GM19043 (cell line): ENCODE data around the gene SF3A1.
"Not testable (repeated sequence)": the region's sequence is repeated elsewhere in the genome, so short reads cannot be mapped to it uniquely, and the experiment has no call there.

Experiments used
- ATAC-seq: cut with Tn5 transposase; IDR thresholded peaks from one replicate; pipeline ENCODE4 v1.9.1; 2021; ENCODE audit warnings: low read depth; ENCODE audit not compliant: unreplicated experiment

The SF3A1 gene, protein sequence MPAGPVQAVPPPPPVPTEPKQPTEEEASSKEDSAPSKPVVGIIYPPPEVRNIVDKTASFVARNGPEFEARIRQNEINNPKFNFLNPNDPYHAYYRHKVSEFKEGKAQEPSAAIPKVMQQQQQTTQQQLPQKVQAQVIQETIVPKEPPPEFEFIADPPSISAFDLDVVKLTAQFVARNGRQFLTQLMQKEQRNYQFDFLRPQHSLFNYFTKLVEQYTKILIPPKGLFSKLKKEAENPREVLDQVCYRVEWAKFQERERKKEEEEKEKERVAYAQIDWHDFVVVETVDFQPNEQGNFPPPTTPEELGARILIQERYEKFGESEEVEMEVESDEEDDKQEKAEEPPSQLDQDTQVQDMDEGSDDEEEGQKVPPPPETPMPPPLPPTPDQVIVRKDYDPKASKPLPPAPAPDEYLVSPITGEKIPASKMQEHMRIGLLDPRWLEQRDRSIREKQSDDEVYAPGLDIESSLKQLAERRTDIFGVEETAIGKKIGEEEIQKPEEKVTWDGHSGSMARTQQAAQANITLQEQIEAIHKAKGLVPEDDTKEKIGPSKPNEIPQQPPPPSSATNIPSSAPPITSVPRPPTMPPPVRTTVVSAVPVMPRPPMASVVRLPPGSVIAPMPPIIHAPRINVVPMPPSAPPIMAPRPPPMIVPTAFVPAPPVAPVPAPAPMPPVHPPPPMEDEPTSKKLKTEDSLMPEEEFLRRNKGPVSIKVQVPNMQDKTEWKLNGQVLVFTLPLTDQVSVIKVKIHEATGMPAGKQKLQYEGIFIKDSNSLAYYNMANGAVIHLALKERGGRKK

GRCh38 chr22:30356449-30357235, at the start of gene SF3A1, which contains the start of gene CCDC157:
Gene SF3A1 (minus strand): TSS chr22:30356894. CDS start chr22:30356792, 102 bp downstream.
Gene CCDC157 (plus strand): TSS chr22:30357007. CDS start chr22:30366001, 8,994 bp downstream.
- ATAC-seq: peak; percentile 82

- no peak for ATAC-seq
Measured at GRCh38 chr22:30406400-30406799, 49.7 kb upstream of the SF3A1 start.

GRCh38 chr22:30405731-30406130, 49.0 kb upstream of the SF3A1 start:
- ATAC-seq: no peak

DNA sequence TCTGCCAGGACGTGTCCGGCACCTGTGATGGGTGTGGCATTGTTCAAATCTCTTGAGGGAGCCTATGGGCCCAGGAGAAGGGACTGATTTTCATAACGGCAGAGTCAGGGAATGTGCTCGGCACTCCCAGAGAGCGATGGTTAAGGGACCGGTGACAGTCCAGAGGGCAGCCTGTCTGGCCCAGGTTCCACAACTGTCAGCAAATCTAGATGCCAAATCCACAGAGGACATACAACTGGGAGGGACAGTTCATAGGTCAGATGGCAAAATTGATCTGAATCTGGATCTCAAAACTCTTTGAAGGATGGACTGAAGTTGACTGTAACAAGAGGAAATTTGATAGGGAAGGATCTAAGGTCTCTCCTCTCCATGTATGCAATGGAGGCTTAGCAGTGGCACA, 47.6 kb upstream of the SF3A1 start:
- ATAC-seq: no peak

- ATAC-seq: not testable (repeated sequence)
Measured at GRCh38 chr22:30402766-30403104, 46.0 kb upstream of the SF3A1 start.

DNA sequence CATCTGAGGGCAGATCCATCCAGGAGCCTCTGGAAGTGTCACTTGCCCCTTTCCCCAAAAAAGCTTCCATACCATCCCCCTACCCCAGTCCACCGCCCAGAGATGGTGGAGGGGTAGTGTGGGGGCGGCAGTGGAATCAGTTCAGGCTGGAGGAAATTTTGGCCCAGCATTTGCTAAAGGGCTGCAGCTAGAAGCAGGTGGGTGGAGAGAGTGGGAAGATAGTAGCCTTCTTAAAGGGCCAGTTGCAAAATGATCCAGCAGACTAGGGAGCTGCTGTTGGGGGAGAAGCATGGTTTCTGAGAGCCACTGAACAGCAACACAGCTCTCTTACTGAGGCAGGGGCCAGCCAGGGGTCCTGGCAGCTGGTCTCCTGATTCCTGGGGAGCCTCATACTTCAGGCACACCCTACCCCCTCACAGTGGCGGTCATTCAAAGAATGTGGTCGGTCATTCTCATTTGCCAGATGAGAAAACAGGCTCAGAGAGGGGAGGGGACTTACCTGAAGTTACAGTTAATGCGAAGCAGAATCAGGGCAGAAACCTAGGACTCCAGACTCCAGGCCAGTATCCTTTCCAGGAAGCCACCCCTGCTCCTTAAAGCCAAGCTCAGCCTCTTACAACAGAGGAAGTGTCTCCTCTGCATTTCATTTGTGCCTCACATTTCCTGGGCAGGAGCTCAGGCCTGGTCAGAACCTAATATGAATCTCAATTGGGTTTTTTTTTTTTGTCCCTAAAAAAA, 45.5 kb upstream of the SF3A1 start:
- no peak for ATAC-seq

GRCh38 chr22:30401024-30401423, 44.3 kb upstream of the SF3A1 start:
- ATAC-seq: not testable (repeated sequence)

GRCh38 chr22:30400159-30400558, 43.5 kb upstream of the SF3A1 start:
- ATAC-seq: no peak

GRCh38 chr22:30399718-30400117, 43.0 kb upstream of the SF3A1 start:
- no peak for ATAC-seq

DNA sequence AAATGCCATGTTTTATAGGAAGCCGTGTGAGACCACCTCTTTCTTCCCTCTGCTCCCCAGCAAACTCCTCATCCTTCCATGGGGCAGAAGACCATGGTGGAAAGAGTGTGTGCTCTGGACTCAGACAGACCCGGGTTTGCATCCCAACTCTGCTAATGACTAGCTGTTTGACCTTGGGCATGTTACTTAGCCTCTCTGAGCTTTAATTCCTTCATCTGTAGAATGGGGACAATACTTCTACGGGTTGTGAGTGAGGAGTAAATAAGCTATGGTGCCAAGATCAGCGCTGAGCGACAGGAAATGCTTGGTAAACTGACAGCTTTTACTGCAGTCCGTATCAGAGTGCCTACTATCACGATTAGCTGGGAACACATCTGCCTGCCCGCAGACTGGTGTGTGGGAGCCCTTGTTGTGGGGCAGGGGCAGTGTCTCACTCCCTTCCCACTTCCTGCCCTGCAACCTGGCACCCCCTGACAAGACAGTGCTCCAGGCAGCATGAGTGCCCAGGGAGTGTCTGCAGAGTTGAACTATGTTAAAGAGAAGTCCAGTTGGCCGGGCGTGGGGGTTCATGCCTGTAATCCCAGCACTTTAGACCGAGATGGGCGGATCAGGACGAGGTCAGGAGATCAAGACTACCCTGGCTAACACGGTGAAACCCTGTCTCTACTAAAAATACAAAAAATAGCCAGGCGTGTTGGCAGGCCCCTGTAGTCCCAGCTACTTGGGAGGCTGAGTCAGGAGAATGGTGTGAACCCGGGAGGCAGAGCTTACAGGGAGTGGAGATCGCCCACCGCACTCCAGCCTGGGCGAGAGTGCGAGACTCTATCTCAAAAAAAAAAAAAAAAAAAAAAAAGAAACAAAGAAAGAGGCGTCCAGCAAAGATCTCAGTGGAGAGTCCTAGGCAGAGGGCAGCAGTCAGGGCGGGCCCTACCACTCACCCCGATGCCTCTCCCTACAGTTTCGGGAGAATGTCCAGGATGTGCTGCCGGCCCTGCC, 42.3 kb upstream of the SF3A1 start:
- no peak for ATAC-seq

- no peak for ATAC-seq
Measured at GRCh38 chr22:30397656-30398635, 41.3 kb upstream of the SF3A1 start.

- no peak for ATAC-seq
Measured at GRCh38 chr22:30396871-30397655, 40.4 kb upstream of the SF3A1 start, which contains the start of gene SEC14L2. Gene SEC14L2 (plus strand): TSS chr22:30397018. CDS start chr22:30397117, 99 bp downstream.

DNA sequence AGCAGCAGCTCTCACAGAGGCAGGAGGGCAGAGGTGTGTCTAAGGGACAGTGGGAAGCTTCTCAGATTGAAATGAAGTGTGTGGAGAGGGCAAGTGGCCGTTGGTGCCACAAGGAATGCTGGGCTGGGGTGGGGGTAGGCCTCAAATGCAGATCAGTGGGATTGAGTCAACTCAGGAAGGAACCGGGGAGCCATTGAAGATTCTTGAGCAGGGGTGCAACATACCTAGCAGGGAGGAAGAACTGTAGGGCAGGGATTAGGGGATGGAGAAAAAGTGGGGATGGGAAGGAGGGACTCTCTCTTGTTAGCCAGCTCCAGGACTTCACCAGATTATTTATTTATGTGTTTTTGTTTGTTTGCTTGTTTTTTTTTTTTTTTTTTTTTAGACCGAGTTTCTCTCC, 37.2 kb upstream of the SF3A1 start:
- no peak for ATAC-seq

GRCh38 chr22:30393322-30393680, 36.6 kb upstream of the SF3A1 start:
- ATAC-seq: no peak

DNA sequence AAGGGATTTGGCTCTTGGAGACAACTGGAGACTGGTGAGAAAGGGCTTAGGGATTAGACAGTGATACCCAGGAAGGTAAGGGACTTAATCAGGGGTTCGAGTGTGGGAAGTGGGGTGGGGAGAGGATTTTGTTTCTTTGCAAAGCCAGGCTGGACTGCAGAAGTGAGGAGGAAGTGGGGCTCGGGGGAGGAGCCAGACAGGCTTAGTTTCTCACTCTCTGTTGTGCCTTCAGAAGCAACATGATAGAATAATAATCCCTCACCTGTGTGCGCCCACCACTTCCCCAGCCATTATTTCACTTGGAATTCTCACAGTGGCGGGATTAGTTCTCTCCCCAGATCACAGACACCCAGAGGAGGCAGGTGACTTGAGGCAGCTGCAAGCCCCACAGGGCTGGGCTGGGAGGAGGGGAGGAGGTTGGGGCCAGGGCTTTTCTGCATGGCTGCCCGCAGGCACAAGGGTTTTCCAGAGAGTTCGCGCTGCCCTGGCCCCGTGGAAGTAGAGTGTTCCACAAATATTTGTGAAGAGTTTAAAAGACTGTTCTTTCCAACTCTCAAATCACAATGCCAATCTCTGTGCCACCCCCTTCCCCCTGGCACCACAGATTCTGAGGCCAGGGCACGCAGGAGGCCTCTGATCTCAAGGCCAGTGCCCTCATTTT, 36.1 kb upstream of the SF3A1 start:
- no peak for ATAC-seq

- ATAC-seq: no peak
Measured at GRCh38 chr22:30390974-30391691, 34.4 kb upstream of the SF3A1 start.
